SU-DHL-6 (cell line): ENCODE results near the gene HSDL2.

Source experiments
- H2AFZ ChIP-seq: fragments of 200-600 bp; sonication (generic); 2 replicates; pipeline ENCODE4 v1.6.1; 2014; ENCODE audit warnings: low read depth, mild to moderate bottlenecking, moderate library complexity, mixed read lengths, antibody characterized with exemption, low read length; ENCODE audit not compliant: severe bottlenecking
- H3F3A ChIP-seq: fragments of 200-600 bp; shearing (Covaris generic); 2 replicates; pipeline ENCODE4 v1.6.0; 2016; ENCODE audit warnings: antibody characterized with exemption, mild to moderate bottlenecking; ENCODE audit not compliant: insufficient read depth
- H3K27ac ChIP-seq: fragments of 200-600 bp; sonication (generic); 2 replicates; pipeline ENCODE4 v1.5.1; 2016; ENCODE audit warnings: low read depth, mild to moderate bottlenecking, low read length, moderate library complexity, mixed read lengths
- H3K27me3 ChIP-seq: fragments of 200-600 bp; sonication (generic), shearing (Covaris generic); 2 replicates; pipeline ENCODE4 v1.6.0; 2014; ENCODE audit warnings: mild to moderate bottlenecking, low read length
- H3K36me3 ChIP-seq: fragments of 200-600 bp; sonication (generic); 2 replicates; pipeline ENCODE4 v1.6.1; 2014; ENCODE audit warnings: mild to moderate bottlenecking, low read length, mixed read lengths
- H3K4me2 ChIP-seq: fragments of 300-600, 200-600 bp; shearing (Covaris generic), sonication (generic); 2 replicates; pipeline ENCODE4 v1.6.0; 2014; ENCODE audit warnings: low read length, low read depth, mild to moderate bottlenecking; ENCODE audit not compliant: poor library complexity, severe bottlenecking
- H3K4me3 ChIP-seq: fragments of 200-600 bp; sonication (generic); 2 replicates; pipeline ENCODE4 v1.5.1; 2014; ENCODE audit warnings: antibody characterized with exemption, low read length, mild to moderate bottlenecking, mixed read lengths; ENCODE audit not compliant: insufficient read depth, poor library complexity, severe bottlenecking
- H3K79me2 ChIP-seq: fragments of 200-600 bp; sonication (generic); 2 replicates; pipeline ENCODE4 v1.6.1; 2014; ENCODE audit warnings: mild to moderate bottlenecking, low read length, moderate library complexity; ENCODE audit not compliant: insufficient read depth
- H3K9ac ChIP-seq: fragments of 200-600 bp; sonication (generic); 2 replicates; pipeline ENCODE4 v1.7.0; 2014; ENCODE audit warnings: mild to moderate bottlenecking, low read length
- H3K9me2 ChIP-seq: fragments of 200-600 bp; sonication (generic); replicated peaks from 2 replicates; pipeline ENCODE4 v1.6.1; 2014; ENCODE audit warnings: low read length; ENCODE audit not compliant: insufficient read depth
- H3K9me3 ChIP-seq: fragments of 200-600 bp; sonication (generic); 2 replicates; pipeline ENCODE4 v1.6.1; 2014; ENCODE audit warnings: low read length, mixed read lengths; ENCODE audit not compliant: insufficient read depth
- H4K20me1 ChIP-seq: fragments of 200-600 bp; sonication (generic); 2 replicates; pipeline ENCODE4 v1.6.1; 2014; ENCODE audit warnings: low read depth, mild to moderate bottlenecking, antibody characterized with exemption, low read length, moderate library complexity, mixed read lengths
- CTCF ChIP-seq: fragments of 200-600 bp; sonication (generic); IDR thresholded peaks from one replicate; pipeline ENCODE4 v1.5.1; 2017; ENCODE audit warnings: antibody characterized with exemption, mild to moderate bottlenecking, low read length, moderate library complexity; ENCODE audit not compliant: insufficient read depth, poor library complexity, severe bottlenecking
- EZH2phosphoT487 ChIP-seq: fragments of 200-600 bp; sonication (generic), shearing (Covaris generic); conservative IDR thresholded peaks from 2 replicates; pipeline ENCODE4 v1.6.1; 2018; ENCODE audit warnings: mild to moderate bottlenecking, antibody characterized with exemption, low read length, moderate library complexity, mixed read lengths

Gene HSDL2

GRCh38 chr9:112349008-112349333 lies 30.9 kb upstream of the HSDL2 start:
- H3K9me3 ChIP-seq, result no peaks in the 10 kb centered on the region
- H3K4me2 ChIP-seq, result no peak overlapping the region
- H4K20me1 ChIP-seq, result no peaks in the 10 kb centered on the region
- H3K4me3 ChIP-seq, result no peak overlapping the region
- H2AFZ ChIP-seq, result no peak overlapping the region
- H3K9me2 ChIP-seq, result no peaks in the 10 kb centered on the region
- no peaks in the 10 kb centered on the region for H3K36me3 ChIP-seq
- TF ChIP-seq CTCF (no peak), EZH2phosphoT487 (no peak)
- no peak overlapping the region for H3K9ac ChIP-seq
- no peak overlapping the region for H3K27ac ChIP-seq
- H3K79me2 ChIP-seq, result no peaks in the 10 kb centered on the region
- H3K27me3 ChIP-seq, result no peaks in the 10 kb centered on the region
- no peaks in the 10 kb centered on the region for H3F3A ChIP-seq

GRCh38 chr9:112351184-112351583 lies 28.7 kb upstream of the HSDL2 start:
- Histone ChIP-seq H3K4me3 (no peak overlapping the region), H3K9ac (no peak overlapping the region), H4K20me1 (no peaks in the 10 kb centered on the region), H3K27me3 (no peaks in the 10 kb centered on the region), H3K4me2 (no peak overlapping the region), H3K9me2 (no peaks in the 10 kb centered on the region), H3K9me3 (no peaks in the 10 kb centered on the region), H2AFZ (no peak overlapping the region), H3F3A (no peaks in the 10 kb centered on the region), H3K36me3 (no peaks in the 10 kb centered on the region), H3K27ac (no peak overlapping the region), H3K79me2 (no peaks in the 10 kb centered on the region)
- TF ChIP-seq CTCF, result no peak
- no peak for TF ChIP-seq EZH2phosphoT487

- Histone ChIP-seq H3K9ac (no peak overlapping the region), H3K4me3 (no peak overlapping the region), H3K79me2 (no peaks in the 10 kb centered on the region), H3K36me3 (no peaks in the 10 kb centered on the region), H3K27ac (no peak overlapping the region), H2AFZ (no peak overlapping the region), H4K20me1 (no peaks in the 10 kb centered on the region), H3F3A (no peaks in the 10 kb centered on the region), H3K9me2 (no peaks in the 10 kb centered on the region), H3K4me2 (no peak overlapping the region), H3K27me3 (no peaks in the 10 kb centered on the region), H3K9me3 (no peaks in the 10 kb centered on the region)
- no peak for TF ChIP-seq CTCF
- no peak for TF ChIP-seq EZH2phosphoT487
These were observed 27.7 kb upstream of the HSDL2 start for GRCh38 chr9:112352209-112352608.

- Histone ChIP-seq H3K4me2 (no peak overlapping the region), H3K9me3 (no peaks in the 10 kb centered on the region), H4K20me1 (no peaks in the 10 kb centered on the region), H2AFZ (no peak overlapping the region), H3F3A (no peaks in the 10 kb centered on the region), H3K9me2 (no peaks in the 10 kb centered on the region), H3K27ac (no peak overlapping the region), H3K4me3 (no peak overlapping the region), H3K79me2 (no peaks in the 10 kb centered on the region), H3K36me3 (no peaks in the 10 kb centered on the region), H3K27me3 (no peaks in the 10 kb centered on the region), H3K9ac (no peak overlapping the region)
- TF ChIP-seq CTCF (no peak), EZH2phosphoT487 (no peak)
These were observed 25.7 kb upstream of the HSDL2 start for GRCh38 chr9:112354081-112354743.
